Adrenal gland (tissue), 12 donors: ENCODE measurements around the gene SH3GL2. TPM values are rescaled to one million over a fixed set of nuclear protein-coding genes. Genes with fewer than 3 reads are reported as not detected.

Experiments
- DNase-seq, 7 donors: peaks; one replicate each; pipeline ENCODE4 v3.0.0-alpha.2; 2019 to 2020
- H3K27ac ChIP-seq, 5 donors: fragments of 200-600 bp; sonication (generic) in 4 of 5; 1 replicate in 3 of 5; 2 replicates in 2 of 5; pipeline versions ENCODE4 v1.5.1 to v1.8.0; 2016 to 2020; ENCODE audit warnings: mild to moderate bottlenecking in 1 of 5
- H3K27me3 ChIP-seq: fragments of 200-600 bp; 2 replicates; pipeline ENCODE4 v1.8.0; 2021
- H3K36me3 ChIP-seq, 2 donors: fragments of 200-600 bp; replicated peaks in 1 of 2; 1 replicate in 1 of 2; 2 replicates in 1 of 2; pipeline versions ENCODE4 v1.5.1 to v1.8.0; 2018 to 2022
- H3K4me1 ChIP-seq, 2 donors: fragments of 200-600 bp; replicated peaks in 1 of 2; 1 replicate in 1 of 2; 2 replicates in 1 of 2; pipeline versions ENCODE4 v1.5.1 to v1.8.0; 2018 to 2021
- H3K4me3 ChIP-seq, 4 donors: fragments of 200-600 bp; sonication (generic) in 3 of 4; one replicate each; pipeline ENCODE4 v1.5.1; 2016 to 2018
- H3K9me3 ChIP-seq, 3 donors: fragments of 200-600 bp; sonication (generic) in 1 of 3; replicated peaks in 1 of 3; 1 replicate in 2 of 3; 2 replicates in 1 of 3; pipeline versions ENCODE4 v1.5.1 to v1.8.0; 2016 to 2021
- POLR2A ChIP-seq, 2 donors: fragments of 450-650 bp; IDR thresholded peaks; one replicate each; pipeline ENCODE4 v1.6.1; 2017; ENCODE audit warnings: antibody characterized with exemption in 2 of 2, mild to moderate bottlenecking in 2 of 2, moderate library complexity in 1 of 2
- WGBS, 4 donors: extraction: QIAGEN DNeasy Blood & Tissue Kit in 2 of 4; methylation state at CpG; one replicate each; pipeline versions ENCODE4 v1.1.5 to v1.1.7; 2013 to 2017; 5-methylcytosine and 5-hydroxymethylcytosine counted together
- intact Hi-C, 2 donors: fragments of 100-400 bp; cut with DNase I; formaldehyde crosslinking; loops; one replicate each; pipeline versions ENCODE4 v1.14.1 to v1.15.0; 2022 to 2023
- polyA plus RNA-seq, 3 donors: library from polyadenylated mRNA; stranded (reverse); fragments of 200-250 nt in 2 of 3; fragments of 350-450 nt in 1 of 3; fragmentation: Illumina TruSeq in 1 of 3; extraction: RNeasy Lipid Tissue Mini Kit (QIAGEN cat#74804) in 1 of 3; gene quantifications; one replicate each; pipeline ENCODE4 v1.2.3, GENCODE V29; 2013 to 2014
- total RNA-seq, 9 donors: library from RNA; depleted of rRNA in 4 of 9; stranded (reverse); fragments of >200 nt in 4 of 9; fragments of 120-200 nt in 1 of 9; fragmentation: NEBNext Ultra II Directional in 1 of 9; extraction: Animal tissue kit (Norgen Biotek cat#: 25700) in 1 of 9; gene quantifications; one replicate each; pipeline versions ENCODE4 v1.1.0 to v1.2.4, GENCODE V29; 2013 to 2023
- TF ChIP-seq, protein P1 (sequence below), 6 experiments: fragments of 450-650 bp in 4 of 6; fragments of 200-600 bp in 2 of 6; sonication (generic) in 1 of 6; IDR thresholded peaks; 1 replicate in 5 of 6; 2 replicates in 1 of 6; pipeline versions ENCODE4 v1.5.1 to v1.8.0; 2016 to 2021; ENCODE audit warnings: antibody characterized with exemption in 6 of 6, mild to moderate bottlenecking in 2 of 6, moderate library complexity in 1 of 6
- donor health status: healthy with polysubstance abuse.
- donor health status: Bipolar disorder and iron deficiency.
- donor health status: DM: yes; HTN: yes; CAD: no.
- donor health status: DM: no; HTN: no; CAD: no.
- donor health status: DM: no; HTN: no; CAD: no.
- donor health status: DM: yes; HTN: yes; CAD: no.

The SH3GL2 gene
- total and polyA plus RNA-seq, 12 donors: 0.07 to 0.29 (median 0.19) TPM; not detected in 8

GRCh38 chr9:17604556-17604955 is 25.7 kb downstream of the SH3GL2 start:
- Histone ChIP-seq H3K36me3 (no peaks in the 10 kb centered on the region), H3K27ac (no peak overlapping the region), H3K27me3 (no peaks in the 10 kb centered on the region), H3K9me3 (no peaks in the 10 kb centered on the region), H3K4me1 (no peaks in the 10 kb centered on the region), H3K4me3 (no peak overlapping the region)
- no peak for TF ChIP-seq POLR2A (IDR thresholded peaks at IDR 0.05)
- TF ChIP-seq, protein P1, sequence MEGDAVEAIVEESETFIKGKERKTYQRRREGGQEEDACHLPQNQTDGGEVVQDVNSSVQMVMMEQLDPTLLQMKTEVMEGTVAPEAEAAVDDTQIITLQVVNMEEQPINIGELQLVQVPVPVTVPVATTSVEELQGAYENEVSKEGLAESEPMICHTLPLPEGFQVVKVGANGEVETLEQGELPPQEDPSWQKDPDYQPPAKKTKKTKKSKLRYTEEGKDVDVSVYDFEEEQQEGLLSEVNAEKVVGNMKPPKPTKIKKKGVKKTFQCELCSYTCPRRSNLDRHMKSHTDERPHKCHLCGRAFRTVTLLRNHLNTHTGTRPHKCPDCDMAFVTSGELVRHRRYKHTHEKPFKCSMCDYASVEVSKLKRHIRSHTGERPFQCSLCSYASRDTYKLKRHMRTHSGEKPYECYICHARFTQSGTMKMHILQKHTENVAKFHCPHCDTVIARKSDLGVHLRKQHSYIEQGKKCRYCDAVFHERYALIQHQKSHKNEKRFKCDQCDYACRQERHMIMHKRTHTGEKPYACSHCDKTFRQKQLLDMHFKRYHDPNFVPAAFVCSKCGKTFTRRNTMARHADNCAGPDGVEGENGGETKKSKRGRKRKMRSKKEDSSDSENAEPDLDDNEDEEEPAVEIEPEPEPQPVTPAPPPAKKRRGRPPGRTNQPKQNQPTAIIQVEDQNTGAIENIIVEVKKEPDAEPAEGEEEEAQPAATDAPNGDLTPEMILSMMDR (IDR thresholded peaks at IDR 0.05): no peak
- no peak for DNase-seq
- intact Hi-C loops: no loop called here
- 84 to 90% (median 85%) methylated on average over 5 of the region's 5 CpGs for WGBS, 4 donors

DNA sequence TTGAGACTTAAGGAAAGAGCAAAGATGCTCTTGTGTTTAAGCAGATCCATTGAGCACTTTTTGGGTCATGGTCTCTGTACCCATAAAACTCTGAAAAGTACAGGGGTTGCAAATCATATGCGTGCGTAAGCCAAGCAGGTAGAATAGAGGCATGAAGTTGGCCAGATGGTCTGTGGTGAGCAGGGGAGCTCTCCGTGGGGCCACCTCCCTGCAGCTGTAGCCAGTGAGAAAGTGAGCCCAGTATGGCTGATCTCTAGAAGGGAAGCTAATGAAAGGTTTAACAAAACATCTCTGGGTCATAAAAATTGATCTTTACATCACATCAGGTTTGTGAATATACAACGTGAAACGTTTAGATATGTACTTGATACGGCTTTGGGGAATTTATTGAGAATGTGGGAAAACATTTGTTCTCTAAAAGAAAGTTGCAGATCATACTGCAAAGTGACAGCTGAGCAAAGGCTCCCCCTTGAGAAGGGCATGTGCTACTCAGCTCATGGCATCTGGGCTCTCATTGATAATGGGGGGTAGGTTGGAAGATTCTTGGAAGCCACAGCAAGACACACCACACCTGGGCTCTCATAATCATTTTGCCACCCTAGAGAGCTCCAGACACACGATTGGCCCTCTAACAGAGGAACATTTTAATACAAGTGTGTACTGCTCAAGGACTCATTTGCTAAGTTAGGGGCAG is 30.6 kb downstream of the SH3GL2 start:
- Histone ChIP-seq H3K27ac (no peak overlapping the region), H3K9me3 (no peaks in the 10 kb centered on the region), H3K36me3 (no peaks in the 10 kb centered on the region), H3K4me3 (no peak overlapping the region), H3K4me1 (no peaks in the 10 kb centered on the region), H3K27me3 (no peaks in the 10 kb centered on the region)
- whole genome bisulfite sequencing, 4 donors: 54 to 71% (median 60%) methylated on average over 7 of the region's 7 CpGs
- intact Hi-C loops: no loop called here
- no peak for TF ChIP-seq POLR2A (IDR thresholded peaks at IDR 0.05)
- TF ChIP-seq, protein P1 (IDR thresholded peaks at IDR 0.05): no peak
- DNase-seq: no peak

GRCh38 chr9:17611342-17611741 is 32.5 kb downstream of the SH3GL2 start:
- no peak overlapping the region for H3K27ac ChIP-seq
- no peaks in the 10 kb centered on the region for H3K9me3 ChIP-seq
- no peak for DNase-seq
- intact Hi-C loops: no loop called here
- no peaks in the 10 kb centered on the region for H3K4me1 ChIP-seq
- H3K27me3 ChIP-seq: no peaks in the 10 kb centered on the region
- no peaks in the 10 kb centered on the region for H3K36me3 ChIP-seq
- H3K4me3 ChIP-seq: no peak overlapping the region
- TF ChIP-seq POLR2A (IDR thresholded peaks at IDR 0.05): no peak
- TF ChIP-seq, protein P1 (IDR thresholded peaks at IDR 0.05): no peak
- 37 to 86% (median 74%) methylated on average over 2 of the region's 2 CpGs for whole genome bisulfite sequencing, 4 donors

GRCh38 chr9:17611917-17612316 is 33.1 kb downstream of the SH3GL2 start:
- Histone ChIP-seq H3K4me1 (no peaks in the 10 kb centered on the region), H3K27me3 (no peaks in the 10 kb centered on the region), H3K27ac (no peak overlapping the region), H3K9me3 (no peaks in the 10 kb centered on the region), H3K4me3 (no peak overlapping the region), H3K36me3 (no peaks in the 10 kb centered on the region)
- TF ChIP-seq POLR2A (IDR thresholded peaks at IDR 0.05): no peak
- WGBS, 4 donors: 39 to 56% (median 48%) methylated on average over 3 of the region's 3 CpGs
- intact Hi-C loops: no loop called here
- no peak for DNase-seq

DNA sequence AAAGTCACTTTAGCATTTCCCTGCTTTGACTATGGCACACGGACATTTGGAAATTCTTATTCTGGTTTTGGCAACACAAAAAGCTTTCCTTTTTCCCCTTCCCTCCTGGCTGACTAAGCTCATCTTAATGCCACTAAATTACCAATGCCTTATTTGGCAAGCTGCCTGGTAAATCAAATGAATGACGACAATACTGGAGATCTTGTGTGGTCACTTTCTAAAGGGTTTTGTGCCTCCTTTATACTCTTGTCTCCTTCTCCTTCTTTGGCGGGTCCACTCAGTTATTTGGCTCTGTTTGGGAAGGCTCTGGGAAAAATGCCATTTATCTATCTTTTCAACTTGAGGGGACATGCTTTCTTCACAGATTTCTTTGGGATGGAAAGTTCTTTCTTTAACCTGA is 34.9 kb downstream of the SH3GL2 start:
- DNase-seq: no peak
- intact Hi-C loops: no loop called here
- no peaks in the 10 kb centered on the region for H3K4me1 ChIP-seq
- H3K27me3 ChIP-seq: no peaks in the 10 kb centered on the region
- no peak for TF ChIP-seq POLR2A (IDR thresholded peaks at IDR 0.05)
- TF ChIP-seq, protein P1 (IDR thresholded peaks at IDR 0.05): no peak
- no peaks in the 10 kb centered on the region for H3K9me3 ChIP-seq
- H3K4me3 ChIP-seq: no peak overlapping the region
- H3K36me3 ChIP-seq: no peaks in the 10 kb centered on the region
- no peak overlapping the region for H3K27ac ChIP-seq
- WGBS, 4 donors: 45 to 61% (median 53%) methylated on average over 3 of the region's 3 CpGs
